ENCODE results near the gene KMT2A. TPM values are rescaled to one million over a fixed set of nuclear protein-coding genes. Genes with fewer than 3 reads are reported as not detected.

KMT2A gene
- total and polyA plus RNA-seq, 10 of the 15 experiments (the other 5 are each of a cell fraction or from before 2014, with no cell fraction given): 6.1 to 56.9 (median 25.4) TPM

- no peak for TF ChIP-seq BCLAF1 (IDR thresholded peaks at IDR 0.05)
- TF ChIP-seq TCF3 (IDR thresholded peaks at IDR 0.05; ENCODE audit: borderline replicate concordance, insufficient read depth, low read depth, low read length): 0 out of 2 replicates have a peak, but pooled peaks have one; percentile 50
- peak; percentile 91 for TF ChIP-seq POLR2AphosphoS2 (IDR thresholded peaks at IDR 0.05; ENCODE audit: low read depth, low read length)
- TF ChIP-seq PBX3 (IDR thresholded peaks at IDR 0.05; ENCODE audit: insufficient replicate concordance, low read depth, low read length): no peak
- TF ChIP-seq POLR2AphosphoS5 (IDR thresholded peaks at IDR 0.05; ENCODE audit: low read length): peak; percentile 86; the same call in 1 of the 2 replicates
- TF ChIP-seq ATF3 (IDR thresholded peaks at IDR 0.05; ENCODE audit: borderline replicate concordance, extremely low read depth, low read depth, low read length): no peak
- TF ChIP-seq SMC3 (IDR thresholded peaks at IDR 0.05; ENCODE audit: borderline replicate concordance, low read length): no peak
- no peak for TF ChIP-seq E2F4 (IDR thresholded peaks at IDR 0.05; ENCODE audit: low read depth, low read length)
- no peak for TF ChIP-seq BCL11A (IDR thresholded peaks at IDR 0.05; ENCODE audit: low read depth, low read length)
- TF ChIP-seq YY1 (IDR thresholded peaks at IDR 0.05; ENCODE audit: low read depth, low read length): peak; percentile 95
- no peak for TF ChIP-seq SUPT20H (IDR thresholded peaks at IDR 0.05; ENCODE audit: borderline replicate concordance, control insufficient read depth, low read depth, low read length)
- TF ChIP-seq NR2F1 (conservative IDR thresholded peaks at IDR 0.05): peak; percentile 80; the same call in 1 of the 2 replicates
- no peak for TF ChIP-seq TCF7 (IDR thresholded peaks at IDR 0.05; ENCODE audit: borderline replicate concordance)
- no peak for TF ChIP-seq CHD1 (IDR thresholded peaks at IDR 0.05; ENCODE audit: low read depth, low read length)
- 0 out of 2 replicates have a peak, but pooled peaks have one; percentile 26 for TF ChIP-seq CREB1 (IDR thresholded peaks at IDR 0.05; ENCODE audit: low read depth)
- TF ChIP-seq FOXM1 (IDR thresholded peaks at IDR 0.05; ENCODE audit: low read depth, low read length): no peak
- no peak for TF ChIP-seq NR2C2 (IDR thresholded peaks at IDR 0.05; ENCODE audit: borderline replicate concordance, control insufficient read depth, insufficient read length, low read depth)
- TF ChIP-seq RUNX3 (IDR thresholded peaks at IDR 0.05; ENCODE audit: low read length): 0 out of 2 replicates have a peak, but pooled peaks have one; percentile 14
- TF ChIP-seq SMAD1 (IDR thresholded peaks at IDR 0.05; ENCODE audit: low read depth, partially characterized antibody): no peak
Observed at GRCh38 chr11:118572061-118572980, 136.0 kb downstream of the KMT2A start, which contains the start of gene ARCN1 (continued).
